GM21528 (cell line): ENCODE data around the gene COPS3.
A peak's percentile ranks its signal among the peaks of the same experiment; 100 is the strongest.

ENCODE experiments used
- ATAC-seq: cut with Tn5 transposase; IDR thresholded peaks from one replicate; pipeline ENCODE4 v1.9.1; 2021; ENCODE audit warnings: mild to moderate bottlenecking, moderate library complexity; ENCODE audit not compliant: unreplicated experiment, low FRiP score

Gene COPS3

GRCh38 chr17:17280613-17281549 lies at the start of gene COPS3:
COPS3 (minus strand) TSS chr17:17281246; CDS start chr17:17281186, 60 bp downstream.
- peak; percentile 91 for ATAC-seq

DNA sequence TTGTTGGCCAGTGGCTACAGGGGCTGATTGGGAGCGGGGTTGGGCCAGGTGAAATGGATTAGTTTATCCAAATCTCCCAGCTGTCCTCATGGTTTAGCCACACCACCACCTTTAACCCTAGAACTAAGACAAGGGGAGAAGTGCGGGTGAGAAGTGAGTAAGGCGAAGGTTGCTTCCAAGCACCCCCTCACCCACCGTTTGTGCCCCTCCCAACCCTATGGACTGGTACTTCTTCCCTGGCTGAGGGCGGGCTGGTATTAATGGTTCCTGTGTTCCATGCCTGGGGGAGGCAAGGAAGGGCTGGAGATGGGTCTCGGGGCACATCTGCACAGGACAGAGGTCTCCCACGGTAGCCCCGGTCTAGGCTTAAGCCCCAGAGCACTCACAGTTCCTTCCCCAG lies 47.2 kb upstream of the COPS3 start:
- ATAC-seq = no peak

GRCh38 chr17:17326275-17326875 lies 45.3 kb upstream of the COPS3 start:
- ATAC-seq = no peak

DNA sequence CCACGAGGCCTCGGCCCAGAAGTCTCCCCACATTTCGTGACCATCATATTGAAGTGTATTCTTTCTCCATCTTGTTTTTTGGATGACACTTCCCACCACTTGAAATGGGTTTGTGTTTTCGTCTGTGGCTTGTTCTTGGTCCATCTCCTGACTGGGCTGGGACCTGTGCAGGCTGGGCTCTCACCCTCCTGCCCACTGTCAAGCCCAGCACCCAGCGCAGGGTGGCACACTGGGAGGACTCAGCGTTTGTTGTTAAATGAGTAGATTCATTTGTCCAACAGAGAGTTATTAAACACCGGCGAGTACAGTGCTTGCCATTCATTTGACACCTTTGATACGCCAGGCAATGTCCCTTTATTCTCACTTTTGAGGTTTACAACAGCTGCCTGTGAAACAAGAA lies 44.8 kb upstream of the COPS3 start:
- ATAC-seq = no peak

GRCh38 chr17:17325228-17325627 lies 44.2 kb upstream of the COPS3 start:
- ATAC-seq = no peak

GRCh38 chr17:17324616-17325015 lies 43.6 kb upstream of the COPS3 start:
- ATAC-seq = no peak

GRCh38 chr17:17322516-17323510 lies 41.8 kb upstream of the COPS3 start:
- ATAC-seq = no peak

- ATAC-seq = no peak
Measured at GRCh38 chr17:17321356-17322025, 40.4 kb upstream of the COPS3 start.

GRCh38 chr17:17320911-17321220 lies 39.8 kb upstream of the COPS3 start:
- no peak for ATAC-seq

- ATAC-seq = no peak
Measured at GRCh38 chr17:17320188-17320910, 39.3 kb upstream of the COPS3 start.

GRCh38 chr17:17315142-17315821 lies 34.2 kb upstream of the COPS3 start:
- ATAC-seq = no peak

- ATAC-seq = no peak
Measured at GRCh38 chr17:17314501-17315071, 33.5 kb upstream of the COPS3 start.

GRCh38 chr17:17313350-17313991 lies 32.4 kb upstream of the COPS3 start:
- no peak for ATAC-seq

- ATAC-seq = no peak
Measured at GRCh38 chr17:17309356-17309755, 28.3 kb upstream of the COPS3 start.

- ATAC-seq = no peak
Measured at GRCh38 chr17:17305281-17305801, 24.3 kb upstream of the COPS3 start.

GRCh38 chr17:17304521-17304985 lies 23.5 kb upstream of the COPS3 start:
- no peak for ATAC-seq

DNA sequence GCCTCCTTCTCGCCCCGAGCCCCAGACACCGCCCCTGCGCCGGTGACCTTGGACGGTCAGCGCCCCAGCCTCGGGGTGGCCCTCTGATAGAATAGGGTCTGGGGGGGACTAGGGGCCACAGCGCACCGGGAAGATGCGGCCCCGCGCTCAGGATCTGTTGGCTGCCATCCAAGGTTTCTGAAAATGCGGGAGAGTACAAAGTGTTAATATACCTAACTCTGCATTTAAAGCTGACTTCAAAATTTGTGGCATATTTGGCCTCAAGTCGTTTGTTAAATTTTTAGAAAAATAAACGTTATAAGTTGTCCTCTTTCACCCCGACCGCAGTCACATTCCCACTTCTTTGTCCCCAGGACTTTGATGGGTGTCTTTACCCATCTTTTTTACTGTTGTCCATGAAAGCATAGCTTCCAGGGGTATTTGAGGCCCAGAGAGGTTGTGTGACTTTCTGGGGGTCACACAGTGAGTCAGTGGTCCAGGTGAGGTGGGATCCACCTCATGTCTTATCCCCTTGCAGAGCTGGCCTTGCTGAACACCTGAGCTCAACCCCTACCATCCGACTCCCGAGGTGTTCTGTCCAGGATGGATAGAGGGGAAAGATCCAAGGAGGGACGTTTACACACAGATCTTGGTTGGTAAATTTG lies 22.9 kb upstream of the COPS3 start:
- ATAC-seq = no peak
